Measurements from ENCODE around the gene ATP4A.

GRCh38 chr19:35513628-35514281, 49.7 kb downstream of the ATP4A start, which contains the start of gene DMKN:
- TF ChIP-seq CTCF (IDR thresholded peaks at IDR 0.05) (no peak), POLR2A (IDR thresholded peaks at IDR 0.05) (no peak), POLR2AphosphoS5 (IDR thresholded peaks at IDR 0.05) (no peak)
